ENCODE measurements around the gene SERPINA9.
"Not testable (repeated sequence)": the region's sequence is repeated elsewhere in the genome, so short reads cannot be mapped to it uniquely, and the experiment has no call there.

GRCh38 chr14:94417497-94418205 is 58.3 kb downstream of the SERPINA9 start:
- TF ChIP-seq POLR2A, CTCF (IDR thresholded peaks at IDR 0.05): not testable (repeated sequence)
